OCI-M1 (cell line): Measurements from ENCODE around the gene MYEOV.

Source experiments
- DNase-seq: peaks from one replicate; lab custom pipeline; 2025; lab: John Stamatoyannopoulos, UW

Gene MYEOV

GRCh38 chr11:69317401-69318092, 23.6 kb downstream of the MYEOV start:
- no peak for DNase-seq

- no peak for DNase-seq
Measured at GRCh38 chr11:69318093-69318420, 24.1 kb downstream of the MYEOV start.

- DNase-seq: no peak
Measured at GRCh38 chr11:69319255-69320106, 25.5 kb downstream of the MYEOV start.

- DNase-seq: no peak
Measured at GRCh38 chr11:69320326-69320725, 26.4 kb downstream of the MYEOV start.

- DNase-seq: no peak
Measured at GRCh38 chr11:69320756-69321741, 27.1 kb downstream of the MYEOV start.

GRCh38 chr11:69321877-69322361, 28.0 kb downstream of the MYEOV start:
- DNase-seq: no peak

- no peak for DNase-seq
Measured at GRCh38 chr11:69325446-69325845, 31.5 kb downstream of the MYEOV start.

- no peak for DNase-seq
Measured at GRCh38 chr11:69326622-69327219, 32.8 kb downstream of the MYEOV start.

GRCh38 chr11:69327741-69328191, 33.8 kb downstream of the MYEOV start:
- DNase-seq: no peak

- no peak for DNase-seq
Measured at GRCh38 chr11:69328231-69328630, 34.3 kb downstream of the MYEOV start.

GRCh38 chr11:69329581-69329980, 35.6 kb downstream of the MYEOV start:
- no peak for DNase-seq

GRCh38 chr11:69330330-69330729, 36.4 kb downstream of the MYEOV start:
- DNase-seq: no peak

- DNase-seq: no peak
Measured at GRCh38 chr11:69333149-69333710, 39.3 kb downstream of the MYEOV start.

GRCh38 chr11:69333879-69334278, 39.9 kb downstream of the MYEOV start:
- no peak for DNase-seq

- DNase-seq: no peak
Measured at GRCh38 chr11:69335007-69335780, 41.2 kb downstream of the MYEOV start.

- DNase-seq: no peak
Measured at GRCh38 chr11:69335781-69336405, 41.9 kb downstream of the MYEOV start.

GRCh38 chr11:69337211-69337721, 43.3 kb downstream of the MYEOV start:
- no peak for DNase-seq

GRCh38 chr11:69339041-69339733, 45.2 kb downstream of the MYEOV start:
- no peak for DNase-seq

GRCh38 chr11:69339983-69340565, 46.1 kb downstream of the MYEOV start:
- no peak for DNase-seq
